VCaP (cell line): ENCODE results near the gene LRR1.

Source experiments
- H3K27ac ChIP-seq: fragments of 450-650 bp; 2 replicates; pipeline ENCODE4 v1.5.1; 2017
- TF ChIP-seq, protein P1 (sequence below): fragments of 450-650 bp; conservative IDR thresholded peaks from 2 replicates; pipeline ENCODE4 v1.5.1; 2017; ENCODE audit warnings: mild to moderate bottlenecking, moderate library complexity

Gene LRR1

DNA sequence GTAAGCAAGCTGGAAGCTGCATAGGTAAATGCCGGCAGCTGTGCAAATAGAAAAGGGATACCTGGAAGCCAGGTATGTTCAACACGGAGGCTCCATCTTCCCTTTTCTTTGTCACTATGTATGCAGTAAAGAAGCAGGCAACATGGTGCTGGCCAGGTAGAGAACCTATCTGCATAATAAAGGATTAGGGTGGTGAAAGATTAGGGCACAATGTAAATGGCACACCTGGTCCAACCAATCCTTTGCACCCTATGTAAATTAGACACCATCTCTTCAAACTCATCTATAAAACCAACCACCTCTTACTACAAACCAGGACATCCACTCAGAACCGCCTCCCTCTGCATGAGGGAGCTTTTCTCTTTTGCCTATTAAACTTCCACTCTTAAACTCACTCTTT lies 44.8 kb upstream of the LRR1 start:
- H3K27ac ChIP-seq: no peak overlapping the region
- TF ChIP-seq, protein P1, sequence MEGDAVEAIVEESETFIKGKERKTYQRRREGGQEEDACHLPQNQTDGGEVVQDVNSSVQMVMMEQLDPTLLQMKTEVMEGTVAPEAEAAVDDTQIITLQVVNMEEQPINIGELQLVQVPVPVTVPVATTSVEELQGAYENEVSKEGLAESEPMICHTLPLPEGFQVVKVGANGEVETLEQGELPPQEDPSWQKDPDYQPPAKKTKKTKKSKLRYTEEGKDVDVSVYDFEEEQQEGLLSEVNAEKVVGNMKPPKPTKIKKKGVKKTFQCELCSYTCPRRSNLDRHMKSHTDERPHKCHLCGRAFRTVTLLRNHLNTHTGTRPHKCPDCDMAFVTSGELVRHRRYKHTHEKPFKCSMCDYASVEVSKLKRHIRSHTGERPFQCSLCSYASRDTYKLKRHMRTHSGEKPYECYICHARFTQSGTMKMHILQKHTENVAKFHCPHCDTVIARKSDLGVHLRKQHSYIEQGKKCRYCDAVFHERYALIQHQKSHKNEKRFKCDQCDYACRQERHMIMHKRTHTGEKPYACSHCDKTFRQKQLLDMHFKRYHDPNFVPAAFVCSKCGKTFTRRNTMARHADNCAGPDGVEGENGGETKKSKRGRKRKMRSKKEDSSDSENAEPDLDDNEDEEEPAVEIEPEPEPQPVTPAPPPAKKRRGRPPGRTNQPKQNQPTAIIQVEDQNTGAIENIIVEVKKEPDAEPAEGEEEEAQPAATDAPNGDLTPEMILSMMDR: no peak

DNA sequence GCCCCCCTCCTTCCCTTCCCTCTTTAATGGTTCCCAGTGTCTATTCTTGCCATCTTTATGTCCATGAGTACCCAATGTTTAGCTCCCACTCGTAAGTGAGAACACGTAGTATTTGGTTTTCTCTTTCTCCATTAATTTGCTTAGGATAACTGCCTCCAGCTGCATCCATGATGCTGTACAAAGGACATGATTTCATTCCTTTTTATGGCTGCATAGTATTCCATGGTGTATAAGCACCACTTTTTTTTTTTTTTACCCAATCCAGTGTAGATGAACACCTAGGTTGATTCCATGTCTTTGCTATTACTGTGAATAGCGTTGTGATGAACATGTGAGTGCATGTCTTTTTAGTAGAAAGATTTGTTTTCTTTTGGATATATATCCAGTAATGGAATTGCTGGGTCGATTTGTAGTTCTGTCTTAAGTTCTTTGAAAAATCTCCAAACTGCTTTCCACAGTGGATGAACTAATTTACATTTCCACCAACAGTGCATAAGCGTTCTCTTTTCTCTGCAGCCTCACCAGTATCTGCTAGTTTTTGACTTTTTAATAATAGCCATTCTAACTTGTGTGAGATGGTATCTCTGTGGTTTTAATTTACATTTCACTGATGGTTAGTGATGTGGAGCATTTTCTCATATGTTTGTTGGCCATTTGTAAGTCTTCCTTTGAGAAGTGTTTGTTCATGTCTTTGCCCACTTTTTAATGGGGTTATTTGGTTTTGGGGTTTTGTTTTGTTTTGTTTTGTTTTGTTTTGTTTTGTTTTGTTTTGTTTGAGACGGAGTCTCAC lies 38.6 kb upstream of the LRR1 start:
- no peak overlapping the region for H3K27ac ChIP-seq
- TF ChIP-seq, protein P1: no peak

GRCh38 chr14:49566714-49567113 lies 32.0 kb upstream of the LRR1 start:
- no peak overlapping the region for H3K27ac ChIP-seq
- TF ChIP-seq, protein P1: no peak

- TF ChIP-seq, protein P1: no peak
- H3K27ac ChIP-seq: no peak overlapping the region
Observed at GRCh38 chr14:49569281-49569680, 29.5 kb upstream of the LRR1 start.

DNA sequence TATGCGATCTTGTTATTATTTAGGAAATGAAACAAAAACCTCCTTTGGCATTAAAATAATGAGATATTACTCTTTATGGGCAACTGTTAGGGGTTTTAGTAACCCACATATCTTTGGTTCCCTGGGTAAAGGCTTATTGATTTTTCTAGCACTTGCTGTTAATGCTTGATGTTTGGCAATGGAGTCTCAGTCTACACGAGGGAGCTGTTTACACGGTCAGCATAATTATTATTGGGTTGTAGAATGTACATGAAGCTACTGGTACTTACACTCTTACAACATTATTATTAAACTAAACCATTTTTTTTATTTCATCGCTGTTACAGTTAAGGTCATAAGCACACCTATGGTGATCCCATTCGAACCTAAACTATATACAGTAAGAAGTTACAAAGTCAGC lies 24.7 kb upstream of the LRR1 start:
- no peak overlapping the region for H3K27ac ChIP-seq
- TF ChIP-seq, protein P1: no peak

GRCh38 chr14:49578141-49578540 lies 20.6 kb upstream of the LRR1 start:
- TF ChIP-seq, protein P1: no peak
- no peak overlapping the region for H3K27ac ChIP-seq

DNA sequence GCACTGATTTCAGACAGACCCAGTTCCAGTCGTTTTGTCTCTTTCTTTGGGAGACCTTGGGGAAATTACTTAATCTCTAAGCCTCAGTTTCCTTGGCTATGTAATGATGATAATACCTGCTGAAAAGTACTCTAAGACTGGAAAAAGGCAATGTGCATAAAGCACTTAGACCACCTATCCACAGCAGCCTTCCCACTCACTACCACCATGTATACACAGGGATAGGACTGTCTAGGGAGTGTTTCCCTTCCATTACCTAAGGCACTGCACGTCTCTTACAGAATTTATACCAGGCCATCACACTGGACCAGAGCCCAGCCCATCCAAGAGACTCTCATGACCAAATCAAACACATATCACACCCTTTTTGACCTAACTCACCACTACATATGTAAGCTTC lies 18.9 kb upstream of the LRR1 start:
- TF ChIP-seq, protein P1: no peak
- H3K27ac ChIP-seq: no peak overlapping the region
